Testis (tissue), 2 donors: Measurements from ENCODE around the gene RBM20.

Source experiments
- CTCF ChIP-seq, 3 experiments: fragments of 450-650 bp in 2 of 3; fragments of 200-600 bp in 1 of 3; sonication (generic) in 1 of 3; IDR thresholded peaks; one replicate each; pipeline ENCODE4 v1.5.1; 2016 to 2019; ENCODE audit warnings: antibody characterized with exemption in 3 of 3, mild to moderate bottlenecking in 2 of 3, moderate library complexity in 1 of 3
- POLR2A ChIP-seq: fragments of 450-650 bp; IDR thresholded peaks from one replicate; pipeline ENCODE4 v1.6.1; 2017; ENCODE audit warnings: antibody characterized with exemption, mild to moderate bottlenecking, moderate library complexity

- TF ChIP-seq POLR2A (no peak), CTCF (IDR thresholded peaks at IDR 0.05) (no peak)
These were observed 17.9 kb upstream of the RBM20 start for GRCh38 chr10:110625951-110626855.
